GM12872 (cell line): Measurements from ENCODE around the gene PSMA5.

ENCODE experiments used
- TF ChIP-seq, protein P1 (sequence below): IDR thresholded peaks from 3 replicates; pipeline ENCODE4 v1.5.1; 2011; ENCODE audit warnings: low read depth, mild to moderate bottlenecking, low read length, moderate library complexity; ENCODE audit not compliant: insufficient read depth

The PSMA5 gene

DNA sequence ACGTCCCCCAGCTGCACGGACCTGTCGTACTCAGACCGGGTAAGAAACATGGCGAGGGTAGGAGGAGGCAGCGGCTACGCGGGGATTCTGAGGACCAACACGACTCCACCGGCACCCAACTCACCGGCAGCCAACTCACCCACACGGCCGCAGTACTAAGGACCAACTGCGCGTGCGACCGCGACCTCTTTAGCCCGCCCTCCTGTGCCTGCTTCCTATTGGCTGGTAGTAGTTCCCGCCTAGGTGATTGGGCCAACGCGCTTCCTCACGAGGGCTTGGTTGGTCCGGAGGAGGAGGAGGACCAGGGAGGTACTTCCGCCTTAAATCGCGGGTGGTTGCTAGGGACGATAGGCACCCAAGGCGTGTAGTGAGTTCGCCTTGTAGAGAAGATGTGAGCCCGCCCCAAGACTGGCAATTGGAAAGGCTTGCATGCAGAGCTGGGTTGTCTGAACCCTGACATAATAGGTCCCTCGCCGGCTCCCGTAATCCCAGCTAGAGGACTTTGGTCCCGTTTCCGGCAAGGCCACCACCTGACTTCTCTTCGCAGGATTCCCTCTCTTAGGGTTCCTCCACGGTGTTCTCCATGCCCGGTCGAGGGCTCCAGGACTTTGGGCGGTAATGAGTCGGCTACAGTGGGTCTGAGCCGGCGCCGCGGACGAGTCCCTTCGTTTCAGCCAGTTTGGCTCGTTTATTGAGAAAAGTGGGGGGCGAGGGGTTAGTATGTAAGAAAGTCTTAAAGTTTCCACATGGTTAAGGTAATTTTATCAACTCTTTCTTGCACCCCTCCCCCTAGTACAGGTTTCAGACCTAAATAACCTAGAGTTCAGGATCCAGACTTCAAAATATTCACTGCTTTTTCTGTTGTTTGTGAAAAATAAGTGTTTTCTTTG is at the start of gene PSMA5:
Gene PSMA5, minus strand, starts transcription at position 168 of the 890 bp plus-strand sequence. Its CDS starts 118 bp downstream, at position 50.
- TF ChIP-seq, protein P1, sequence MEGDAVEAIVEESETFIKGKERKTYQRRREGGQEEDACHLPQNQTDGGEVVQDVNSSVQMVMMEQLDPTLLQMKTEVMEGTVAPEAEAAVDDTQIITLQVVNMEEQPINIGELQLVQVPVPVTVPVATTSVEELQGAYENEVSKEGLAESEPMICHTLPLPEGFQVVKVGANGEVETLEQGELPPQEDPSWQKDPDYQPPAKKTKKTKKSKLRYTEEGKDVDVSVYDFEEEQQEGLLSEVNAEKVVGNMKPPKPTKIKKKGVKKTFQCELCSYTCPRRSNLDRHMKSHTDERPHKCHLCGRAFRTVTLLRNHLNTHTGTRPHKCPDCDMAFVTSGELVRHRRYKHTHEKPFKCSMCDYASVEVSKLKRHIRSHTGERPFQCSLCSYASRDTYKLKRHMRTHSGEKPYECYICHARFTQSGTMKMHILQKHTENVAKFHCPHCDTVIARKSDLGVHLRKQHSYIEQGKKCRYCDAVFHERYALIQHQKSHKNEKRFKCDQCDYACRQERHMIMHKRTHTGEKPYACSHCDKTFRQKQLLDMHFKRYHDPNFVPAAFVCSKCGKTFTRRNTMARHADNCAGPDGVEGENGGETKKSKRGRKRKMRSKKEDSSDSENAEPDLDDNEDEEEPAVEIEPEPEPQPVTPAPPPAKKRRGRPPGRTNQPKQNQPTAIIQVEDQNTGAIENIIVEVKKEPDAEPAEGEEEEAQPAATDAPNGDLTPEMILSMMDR = no peak

DNA sequence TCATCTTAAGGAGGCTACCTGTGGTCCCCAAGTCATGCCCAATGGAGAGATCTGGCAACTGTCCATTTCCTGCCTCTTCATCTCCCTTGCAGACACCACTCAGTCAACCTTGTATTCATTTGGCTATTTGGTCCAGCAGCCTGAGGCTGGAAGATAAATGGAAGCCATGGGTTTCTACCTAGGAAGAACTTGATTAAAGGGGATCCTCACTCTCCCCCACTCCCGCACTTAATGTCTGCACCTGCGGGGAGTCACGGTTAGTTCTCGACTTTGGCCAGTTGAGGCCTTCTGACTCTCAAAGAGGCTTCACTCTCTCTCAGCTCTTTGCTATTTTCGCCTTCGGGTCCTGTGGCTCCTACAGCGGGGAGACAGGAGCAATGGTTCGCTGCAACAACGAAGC is 49.0 kb upstream of the PSMA5 start:
- TF ChIP-seq, protein P1 = no peak

DNA sequence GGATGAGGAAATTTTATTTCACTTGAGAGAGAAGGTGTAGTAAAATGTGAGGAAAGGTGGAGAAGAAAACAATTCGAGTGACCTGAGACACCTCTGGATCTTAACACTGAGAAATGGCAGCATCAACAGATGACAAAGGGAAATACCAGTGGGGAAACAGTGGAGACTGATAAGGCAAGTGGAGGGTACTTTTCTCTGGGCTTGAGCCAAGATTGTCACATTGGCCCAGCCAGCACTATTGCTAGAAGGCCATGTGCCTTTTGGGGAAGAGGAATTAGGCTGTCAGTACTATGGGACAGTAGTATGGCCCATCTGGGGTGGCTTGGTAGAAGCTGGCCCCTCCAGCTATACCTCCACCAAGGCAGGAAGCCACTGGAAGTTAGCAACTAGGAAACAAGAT is 48.4 kb upstream of the PSMA5 start:
- TF ChIP-seq, protein P1 = no peak

DNA sequence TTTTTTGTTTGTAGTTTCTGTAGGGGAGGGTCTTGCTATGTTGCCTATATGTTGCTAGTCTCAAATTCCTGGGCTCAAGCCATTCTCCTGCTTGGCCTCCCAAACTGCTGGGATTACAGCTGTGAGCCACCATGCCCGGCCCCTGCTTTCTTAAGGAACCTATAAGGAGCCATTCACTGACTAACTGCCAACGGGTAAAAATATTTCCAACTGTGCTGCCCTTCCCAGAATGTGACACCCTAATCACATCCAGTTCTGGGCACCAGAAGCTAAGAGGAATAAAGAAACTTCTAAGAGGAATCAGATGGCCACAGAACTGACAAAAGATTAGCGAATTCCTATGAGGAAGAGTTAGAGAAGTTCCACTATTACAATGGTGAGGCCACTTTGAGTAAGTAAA is 46.5 kb upstream of the PSMA5 start:
- TF ChIP-seq, protein P1 = no peak

DNA sequence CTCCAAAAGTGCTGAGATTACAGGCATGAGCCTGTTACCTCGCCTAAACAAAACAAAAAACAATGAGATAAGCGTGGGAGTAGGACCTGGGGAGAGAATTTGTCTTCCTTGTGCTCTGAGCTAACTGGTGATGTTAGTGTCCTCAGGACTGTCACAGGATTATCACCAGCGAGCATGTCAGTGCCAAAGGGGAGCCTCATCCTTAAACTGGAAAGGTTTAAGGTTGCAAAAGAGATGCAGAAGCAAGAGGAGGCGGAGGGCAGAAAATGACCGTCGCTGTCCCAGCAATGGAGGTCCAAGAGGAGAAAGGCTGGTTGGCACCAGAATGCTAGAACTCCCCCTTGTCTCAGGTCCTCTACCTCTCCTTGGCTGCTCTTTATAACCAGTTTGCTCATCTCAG is 44.0 kb upstream of the PSMA5 start:
- TF ChIP-seq, protein P1 = no peak

DNA sequence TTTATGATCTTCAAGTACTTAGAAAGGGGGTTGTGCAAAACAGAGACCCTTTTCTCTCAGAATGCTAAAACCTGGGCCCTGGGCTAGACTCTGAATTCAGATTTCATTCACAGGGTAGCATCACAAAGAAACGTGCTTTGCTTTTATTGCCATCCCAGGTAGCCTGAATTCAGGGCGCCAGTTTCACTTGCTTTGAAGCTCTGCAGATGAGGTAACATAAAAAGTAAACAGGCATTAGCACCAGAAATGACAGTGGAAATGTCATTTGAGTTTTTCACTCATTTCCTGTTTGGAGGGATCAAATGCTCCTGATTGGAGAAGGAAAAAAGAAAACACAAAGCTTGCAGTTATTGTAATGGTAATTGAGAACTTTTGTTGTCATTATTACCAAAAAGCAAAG is 42.7 kb upstream of the PSMA5 start:
- TF ChIP-seq, protein P1 = no peak

DNA sequence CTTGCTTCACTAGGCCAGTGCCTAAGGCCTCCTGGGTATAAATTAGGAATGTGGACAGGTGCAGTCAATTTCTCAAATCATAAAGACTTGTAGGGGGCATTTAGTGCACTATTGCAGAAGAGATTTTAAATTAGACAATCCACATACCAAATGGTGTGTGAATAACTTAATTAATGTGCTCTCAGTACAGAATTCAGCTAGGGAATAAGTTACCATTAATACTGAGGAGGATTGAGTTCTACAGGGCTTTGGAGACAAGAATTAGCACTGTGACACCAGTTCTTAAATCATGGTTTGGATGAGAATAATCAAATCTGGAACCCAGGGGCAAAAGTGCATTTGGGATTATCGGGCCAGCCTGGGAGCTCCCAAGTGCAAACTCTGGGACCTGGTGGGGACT is 41.8 kb upstream of the PSMA5 start:
- TF ChIP-seq, protein P1 = no peak
